ENCODE measurements around the gene MISP3.

The MISP3 gene

DNA sequence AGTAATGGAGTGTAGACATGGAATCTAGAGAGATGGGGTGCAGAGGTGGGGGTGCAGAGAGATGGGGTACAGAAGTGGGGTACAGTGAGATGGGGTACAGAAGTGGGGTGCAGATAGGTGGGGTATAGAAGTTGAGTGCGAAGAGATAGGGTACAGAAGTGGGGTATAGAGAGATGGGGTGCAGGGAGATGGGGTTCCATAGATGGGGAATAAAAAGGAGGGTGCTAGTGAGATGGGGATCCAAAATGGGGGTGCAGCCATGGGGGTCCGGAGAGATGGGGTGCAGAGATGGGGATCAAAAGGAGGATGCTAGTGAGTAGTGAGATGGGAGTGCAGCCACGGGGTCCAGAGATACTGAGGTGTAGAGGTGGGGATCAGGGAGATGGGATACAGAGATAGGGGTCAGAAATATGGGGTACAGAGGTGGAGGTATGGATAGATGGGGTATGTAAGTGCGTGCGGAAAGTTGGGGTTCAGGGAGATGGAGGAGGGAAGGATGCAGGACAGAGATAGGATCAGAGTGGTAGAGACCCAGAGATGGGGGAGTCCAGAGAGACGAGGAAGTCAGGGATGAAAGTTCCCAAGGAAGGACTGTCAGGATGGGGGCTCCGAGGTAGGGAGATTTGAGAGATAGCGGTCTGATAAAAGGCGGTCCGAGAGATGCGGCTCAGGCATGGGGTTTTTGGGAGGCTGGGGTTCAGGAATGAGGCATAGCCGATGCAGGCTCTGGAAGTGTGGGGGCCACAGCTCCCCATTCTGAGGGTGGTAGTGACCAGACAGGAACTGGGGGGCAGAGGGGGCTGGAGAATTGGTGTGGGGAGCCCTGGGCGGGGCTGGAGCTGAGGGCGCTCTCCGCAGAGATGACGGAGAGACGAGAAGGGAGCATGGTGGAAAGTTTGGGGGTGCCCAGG is 14.1 kb upstream of the MISP3 start:
- no peaks in the 10 kb centered on the region for H4K20me1 ChIP-seq (ENCODE audit: control insufficient read depth, insufficient read depth, low read depth, low read length)
- H3K27me3 ChIP-seq (ENCODE audit: control insufficient read depth, low read length), result peaks cover 33% of the 10 kb centered on the region
- no peaks in the 10 kb centered on the region for H3K9me3 ChIP-seq (ENCODE audit: control insufficient read depth, insufficient read depth, low read length)
- no peaks in the 10 kb centered on the region for H3K9me2 ChIP-seq (replicated peaks; ENCODE audit: control insufficient read depth, low read length)
- H3K27ac ChIP-seq (ENCODE audit: low read depth, low read length), result no peak overlapping the region
- no peaks in the 10 kb centered on the region for H3K79me2 ChIP-seq (ENCODE audit: control insufficient read depth, low read length)
- no peaks in the 10 kb centered on the region for H3F3A ChIP-seq (ENCODE audit: control insufficient read depth, insufficient read depth)
- H3K4me2 ChIP-seq (ENCODE audit: low read length), result peak overlapping the region; percentile 37; the same call in 1 of the 2 replicates
- no peak overlapping the region for H3K4me3 ChIP-seq (ENCODE audit: low read length)
- no peak for TF ChIP-seq EZH2phosphoT487 (IDR thresholded peaks at IDR 0.05; ENCODE audit: borderline replicate concordance, low read length)
- TF ChIP-seq, protein P1, sequence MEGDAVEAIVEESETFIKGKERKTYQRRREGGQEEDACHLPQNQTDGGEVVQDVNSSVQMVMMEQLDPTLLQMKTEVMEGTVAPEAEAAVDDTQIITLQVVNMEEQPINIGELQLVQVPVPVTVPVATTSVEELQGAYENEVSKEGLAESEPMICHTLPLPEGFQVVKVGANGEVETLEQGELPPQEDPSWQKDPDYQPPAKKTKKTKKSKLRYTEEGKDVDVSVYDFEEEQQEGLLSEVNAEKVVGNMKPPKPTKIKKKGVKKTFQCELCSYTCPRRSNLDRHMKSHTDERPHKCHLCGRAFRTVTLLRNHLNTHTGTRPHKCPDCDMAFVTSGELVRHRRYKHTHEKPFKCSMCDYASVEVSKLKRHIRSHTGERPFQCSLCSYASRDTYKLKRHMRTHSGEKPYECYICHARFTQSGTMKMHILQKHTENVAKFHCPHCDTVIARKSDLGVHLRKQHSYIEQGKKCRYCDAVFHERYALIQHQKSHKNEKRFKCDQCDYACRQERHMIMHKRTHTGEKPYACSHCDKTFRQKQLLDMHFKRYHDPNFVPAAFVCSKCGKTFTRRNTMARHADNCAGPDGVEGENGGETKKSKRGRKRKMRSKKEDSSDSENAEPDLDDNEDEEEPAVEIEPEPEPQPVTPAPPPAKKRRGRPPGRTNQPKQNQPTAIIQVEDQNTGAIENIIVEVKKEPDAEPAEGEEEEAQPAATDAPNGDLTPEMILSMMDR (IDR thresholded peaks at IDR 0.05; ENCODE audit: low read depth, low read length, poor library complexity, severe bottlenecking), result no peak
- H3K4me1 ChIP-seq (ENCODE audit: control insufficient read depth, low read length), result peaks cover 27% of the 10 kb centered on the region
- no peaks in the 10 kb centered on the region for H3K36me3 ChIP-seq (ENCODE audit: control insufficient read depth, low read length)

DNA sequence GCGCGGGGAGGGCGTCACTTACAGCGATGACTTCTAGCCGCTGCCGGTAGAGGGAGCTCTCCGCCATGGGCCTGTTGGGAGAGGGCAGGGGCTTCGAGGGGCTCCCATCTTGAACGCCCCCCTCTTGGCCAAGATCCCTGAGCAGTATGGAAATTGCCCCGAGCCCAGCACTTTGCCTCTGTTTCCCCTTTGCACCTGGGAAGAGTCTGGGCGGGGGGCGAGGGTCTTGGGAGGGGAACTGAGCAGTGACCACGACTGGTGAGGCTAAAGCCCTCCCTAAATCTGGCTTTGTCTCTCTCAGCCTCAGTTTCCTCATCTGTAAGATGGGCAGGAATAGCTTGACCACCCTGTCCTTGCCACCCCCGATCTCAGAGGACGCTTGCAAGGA is 13.5 kb upstream of the MISP3 start:
- no peak overlapping the region for H3K4me3 ChIP-seq (ENCODE audit: low read length)
- H3K36me3 ChIP-seq (ENCODE audit: control insufficient read depth, low read length), result no peaks in the 10 kb centered on the region
- no peak for TF ChIP-seq EZH2phosphoT487 (IDR thresholded peaks at IDR 0.05; ENCODE audit: borderline replicate concordance, low read length)
- TF ChIP-seq, protein P1 (IDR thresholded peaks at IDR 0.05; ENCODE audit: low read depth, low read length, poor library complexity, severe bottlenecking), result peak; percentile 96
- H3K27ac ChIP-seq (ENCODE audit: low read depth, low read length), result no peak overlapping the region
- no peaks in the 10 kb centered on the region for H3F3A ChIP-seq (ENCODE audit: control insufficient read depth, insufficient read depth)
- no peaks in the 10 kb centered on the region for H4K20me1 ChIP-seq (ENCODE audit: control insufficient read depth, insufficient read depth, low read depth, low read length)
- H3K4me2 ChIP-seq (ENCODE audit: low read length), result peak overlapping the region; percentile 21; the same call in 1 of the 2 replicates
- H3K4me1 ChIP-seq (ENCODE audit: control insufficient read depth, low read length), result peaks cover 27% of the 10 kb centered on the region
- peaks cover 33% of the 10 kb centered on the region for H3K27me3 ChIP-seq (ENCODE audit: control insufficient read depth, low read length)
- H3K9me3 ChIP-seq (ENCODE audit: control insufficient read depth, insufficient read depth, low read length), result no peaks in the 10 kb centered on the region
- no peaks in the 10 kb centered on the region for H3K79me2 ChIP-seq (ENCODE audit: control insufficient read depth, low read length)
- no peaks in the 10 kb centered on the region for H3K9me2 ChIP-seq (replicated peaks; ENCODE audit: control insufficient read depth, low read length)

DNA sequence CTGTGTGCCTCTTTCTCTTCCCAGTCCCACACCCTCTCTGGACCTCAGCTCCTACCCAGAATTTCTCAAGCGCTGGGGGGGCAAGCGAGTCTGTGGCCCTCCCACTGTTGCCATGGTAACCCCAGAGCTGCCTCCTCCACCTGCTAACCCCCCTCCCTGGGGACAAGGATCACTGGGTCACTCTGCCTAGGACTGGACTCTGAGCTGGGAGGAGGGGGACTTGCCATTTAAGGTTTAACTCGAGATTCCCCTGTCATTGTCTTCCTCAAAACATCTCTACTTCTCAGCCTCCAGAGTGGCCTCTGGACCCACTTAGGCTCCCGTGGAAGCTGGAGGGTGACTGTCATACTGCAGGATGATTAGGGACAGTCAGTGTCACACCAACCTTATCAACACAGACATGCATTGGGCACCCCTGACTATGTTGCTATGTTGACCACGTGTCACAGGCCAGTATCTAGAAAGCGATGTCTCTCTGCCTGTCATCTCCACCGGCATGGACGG is 12.9 kb upstream of the MISP3 start:
- Histone ChIP-seq H4K20me1 (ENCODE audit: control insufficient read depth, insufficient read depth, low read depth, low read length) (no peaks in the 10 kb centered on the region), H3K4me3 (ENCODE audit: low read length) (no peak overlapping the region), H3K4me2 (ENCODE audit: low read length) (peak overlapping the region; percentile 25; the same call in 1 of the 2 replicates), H3K27me3 (ENCODE audit: control insufficient read depth, low read length) (peaks cover 33% of the 10 kb centered on the region), H3K9me3 (ENCODE audit: control insufficient read depth, insufficient read depth, low read length) (no peaks in the 10 kb centered on the region), H3K4me1 (ENCODE audit: control insufficient read depth, low read length) (peaks cover 27% of the 10 kb centered on the region), H3K9me2 (replicated peaks; ENCODE audit: control insufficient read depth, low read length) (no peaks in the 10 kb centered on the region), H3F3A (ENCODE audit: control insufficient read depth, insufficient read depth) (no peaks in the 10 kb centered on the region), H3K79me2 (ENCODE audit: control insufficient read depth, low read length) (no peaks in the 10 kb centered on the region), H3K27ac (ENCODE audit: low read depth, low read length) (no peak overlapping the region), H3K36me3 (ENCODE audit: control insufficient read depth, low read length) (no peaks in the 10 kb centered on the region)
- TF ChIP-seq EZH2phosphoT487 (IDR thresholded peaks at IDR 0.05; ENCODE audit: borderline replicate concordance, low read length), result no peak
- TF ChIP-seq, protein P1 (IDR thresholded peaks at IDR 0.05; ENCODE audit: low read depth, low read length, poor library complexity, severe bottlenecking), result no peak

Data from DOHH2 (cell line).